ENCODE measurements around the gene COX6A2.

DNA sequence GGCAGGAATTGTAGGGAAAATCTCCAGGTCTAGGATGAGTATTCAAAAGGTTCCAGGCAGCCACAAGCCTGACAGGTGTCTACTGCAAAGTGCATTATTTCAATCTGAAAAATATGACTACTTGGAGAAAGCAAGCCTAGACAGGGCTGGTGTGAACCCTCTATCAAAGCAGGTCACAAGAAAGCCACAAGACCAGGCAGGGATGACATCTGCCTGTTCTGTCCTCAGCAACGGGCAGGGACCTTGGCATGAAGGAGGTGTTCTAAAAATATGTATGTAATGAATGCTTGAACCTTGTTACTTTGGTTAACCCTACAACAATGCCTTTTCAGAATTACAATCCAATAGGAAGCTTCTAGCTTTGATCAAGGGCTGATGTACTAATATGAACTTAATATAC is 1.2 kb upstream of the COX6A2 start:
- TF ChIP-seq, protein P1, sequence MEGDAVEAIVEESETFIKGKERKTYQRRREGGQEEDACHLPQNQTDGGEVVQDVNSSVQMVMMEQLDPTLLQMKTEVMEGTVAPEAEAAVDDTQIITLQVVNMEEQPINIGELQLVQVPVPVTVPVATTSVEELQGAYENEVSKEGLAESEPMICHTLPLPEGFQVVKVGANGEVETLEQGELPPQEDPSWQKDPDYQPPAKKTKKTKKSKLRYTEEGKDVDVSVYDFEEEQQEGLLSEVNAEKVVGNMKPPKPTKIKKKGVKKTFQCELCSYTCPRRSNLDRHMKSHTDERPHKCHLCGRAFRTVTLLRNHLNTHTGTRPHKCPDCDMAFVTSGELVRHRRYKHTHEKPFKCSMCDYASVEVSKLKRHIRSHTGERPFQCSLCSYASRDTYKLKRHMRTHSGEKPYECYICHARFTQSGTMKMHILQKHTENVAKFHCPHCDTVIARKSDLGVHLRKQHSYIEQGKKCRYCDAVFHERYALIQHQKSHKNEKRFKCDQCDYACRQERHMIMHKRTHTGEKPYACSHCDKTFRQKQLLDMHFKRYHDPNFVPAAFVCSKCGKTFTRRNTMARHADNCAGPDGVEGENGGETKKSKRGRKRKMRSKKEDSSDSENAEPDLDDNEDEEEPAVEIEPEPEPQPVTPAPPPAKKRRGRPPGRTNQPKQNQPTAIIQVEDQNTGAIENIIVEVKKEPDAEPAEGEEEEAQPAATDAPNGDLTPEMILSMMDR (conservative IDR thresholded peaks at IDR 0.05 in 1 of 2, IDR thresholded peaks at IDR 0.05 in 1 of 2; ENCODE audit: extremely low read depth in 1 of 2, insufficient read depth in 1 of 2, low read depth in 1 of 2, low read length in 2 of 2): no peak
- no peak for TF ChIP-seq EZH2 (IDR thresholded peaks at IDR 0.05; ENCODE audit: borderline replicate concordance, low read length)
